ENCODE measurements around the gene FGF3. TPM values are rescaled to one million over a fixed set of nuclear protein-coding genes. Genes with fewer than 3 reads are reported as not detected.

FGF3 gene
- total and polyA plus RNA-seq, 9 of the 15 experiments (the other 6 are each of a cell fraction or from before 2014, with no cell fraction given): not detected

DNA sequence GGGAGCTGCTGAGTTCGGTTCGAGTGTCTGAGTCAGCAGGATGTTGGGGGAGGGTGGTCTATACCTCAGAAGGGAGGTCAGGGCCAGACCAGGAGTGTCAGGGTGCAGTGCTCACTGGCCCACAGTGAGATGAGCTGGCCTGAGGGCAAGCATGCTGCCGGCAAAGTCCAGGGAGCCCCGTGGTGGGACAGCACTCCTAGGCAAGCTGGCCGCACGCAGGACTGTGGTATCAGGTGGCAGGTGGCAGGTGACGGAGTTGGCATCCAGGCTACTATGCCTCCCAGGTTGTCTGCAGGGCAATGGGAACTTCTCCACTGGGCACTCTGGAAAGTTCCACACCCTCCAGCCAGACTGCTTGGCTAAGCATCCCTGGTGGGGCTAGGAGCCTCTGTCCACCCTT, 4.8 kb downstream of the FGF3 start (continued):
- TF ChIP-seq, protein P1, sequence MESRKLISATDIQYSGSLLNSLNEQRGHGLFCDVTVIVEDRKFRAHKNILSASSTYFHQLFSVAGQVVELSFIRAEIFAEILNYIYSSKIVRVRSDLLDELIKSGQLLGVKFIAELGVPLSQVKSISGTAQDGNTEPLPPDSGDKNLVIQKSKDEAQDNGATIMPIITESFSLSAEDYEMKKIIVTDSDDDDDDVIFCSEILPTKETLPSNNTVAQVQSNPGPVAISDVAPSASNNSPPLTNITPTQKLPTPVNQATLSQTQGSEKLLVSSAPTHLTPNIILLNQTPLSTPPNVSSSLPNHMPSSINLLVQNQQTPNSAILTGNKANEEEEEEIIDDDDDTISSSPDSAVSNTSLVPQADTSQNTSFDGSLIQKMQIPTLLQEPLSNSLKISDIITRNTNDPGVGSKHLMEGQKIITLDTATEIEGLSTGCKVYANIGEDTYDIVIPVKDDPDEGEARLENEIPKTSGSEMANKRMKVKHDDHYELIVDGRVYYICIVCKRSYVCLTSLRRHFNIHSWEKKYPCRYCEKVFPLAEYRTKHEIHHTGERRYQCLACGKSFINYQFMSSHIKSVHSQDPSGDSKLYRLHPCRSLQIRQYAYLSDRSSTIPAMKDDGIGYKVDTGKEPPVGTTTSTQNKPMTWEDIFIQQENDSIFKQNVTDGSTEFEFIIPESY (CRISPR knock-in tag; IDR thresholded peaks at IDR 0.05): no peak
- TF ChIP-seq THRAP3 (IDR thresholded peaks at IDR 0.05; ENCODE audit: borderline replicate concordance): no peak

GRCh38 chr11:69813839-69814238, 5.4 kb downstream of the FGF3 start:
- peaks cover 19% of the 10 kb centered on the region; the same call in 1 of the 2 replicates for H4K20me1 ChIP-seq (replicated peaks; ENCODE audit: control insufficient read depth, insufficient read depth, low read length)
- H3K36me3 ChIP-seq (ENCODE audit: control insufficient read depth, insufficient read depth, low read length): no peaks in the 10 kb centered on the region
- H3K9ac ChIP-seq (ENCODE audit: insufficient read depth in 1 of 2, low read depth in 2 of 2, low read length in 2 of 2): no peak overlapping the region
- H3K4me2 ChIP-seq (ENCODE audit: insufficient read depth, low read length): no peak overlapping the region
- FAIRE-seq (no peak), ATAC-seq (no peak), DNase-seq (ENCODE audit: extremely low read depth in 1 of 4, low spot score in 3 of 4) (no peak)
- 0% methylated on average over 2 of the region's 2 CpGs for WGBS (ENCODE audit: insufficient coverage, low coverage, missing lambda C conversion rate)
- no TSS peak for BruUV-seq (replicated peaks)
- no peaks in the 10 kb centered on the region for H3K79me2 ChIP-seq (ENCODE audit: control insufficient read depth, insufficient read depth, low read length)
- no peak overlapping the region for H3K27ac ChIP-seq (ENCODE audit: extremely low read depth, low read depth, low read length)
- H3K4me3 ChIP-seq: no peak overlapping the region
- ChIA-PET CTCF (ENCODE audit: low intra/inter-chr PET ratio) (no interaction called here), POLR2A (no interaction called here)
- H3K27me3 ChIP-seq (ENCODE audit: control insufficient read depth in 2 of 2, insufficient read depth in 2 of 2, low read length in 2 of 2): peaks cover 23 to 66% of the 10 kb centered on the region in 2 experiments; a peak in 4 of 5 replicates
- no peaks in the 10 kb centered on the region for H3K9me3 ChIP-seq (replicated peaks; ENCODE audit: control insufficient read depth, insufficient read depth, low read depth, low read length)
- H3K9me1 ChIP-seq (ENCODE audit: control insufficient read depth, insufficient read depth, low read length): no peaks in the 10 kb centered on the region
- H2AFZ ChIP-seq (ENCODE audit: low read depth, low read length): no peak overlapping the region
- in situ Hi-C loops (cut with MboI): no loop called here
- H3K4me1 ChIP-seq (replicated peaks in 1 of 2; ENCODE audit: control insufficient read depth in 2 of 2, insufficient read depth in 2 of 2, low read length in 2 of 2): peaks cover 0 to 25% of the 10 kb centered on the region in 2 experiments; a peak in 2 of 5 replicates
- intact Hi-C loops (cut with micrococcal nuclease): no loop called here
- TF ChIP-seq HEY1 (CRISPR knock-in tag; IDR thresholded peaks at IDR 0.05; ENCODE audit: borderline replicate concordance) (no peak), HSF4 (CRISPR knock-in tag; IDR thresholded peaks at IDR 0.05; ENCODE audit: borderline replicate concordance) (no peak), RFX7 (CRISPR knock-in tag; IDR thresholded peaks at IDR 0.05) (no peak), NUFIP1 (IDR thresholded peaks at IDR 0.05; ENCODE audit: partially characterized antibody) (no peak), ZNF197 (CRISPR knock-in tag; IDR thresholded peaks at IDR 0.05; ENCODE audit: low read depth) (no peak), GMEB1 (CRISPR knock-in tag; IDR thresholded peaks at IDR 0.05) (no peak), EP300 (IDR thresholded peaks at IDR 0.05; ENCODE audit: low read length) (no peak), IRF1 (CRISPR knock-in tag; IDR thresholded peaks at IDR 0.05; ENCODE audit: borderline replicate concordance) (no peak), ZNF780A (CRISPR knock-in tag; IDR thresholded peaks at IDR 0.05) (no peak), SNRNP70 (optimal IDR thresholded peaks at IDR 0.05; ENCODE audit: low read depth, low read length) (no peak), ZNF695 (CRISPR knock-in tag; IDR thresholded peaks at IDR 0.05) (no peak)

All from K562 (cell line).